AG09319 (cell line): ENCODE results near the gene PLPPR5.

Experiments
- DNase-seq: peaks from one replicate; pipeline ENCODE4 v3.0.0-alpha.2; 2010; ENCODE audit warnings: low read depth; ENCODE audit errors: extremely low read depth
- TF ChIP-seq, protein P1 (sequence below): IDR thresholded peaks from 2 replicates; pipeline ENCODE4 v1.5.1; 2011; ENCODE audit warnings: low read depth, mild to moderate bottlenecking, inconsistent platforms, low read length, moderate library complexity

The PLPPR5 gene

DNA sequence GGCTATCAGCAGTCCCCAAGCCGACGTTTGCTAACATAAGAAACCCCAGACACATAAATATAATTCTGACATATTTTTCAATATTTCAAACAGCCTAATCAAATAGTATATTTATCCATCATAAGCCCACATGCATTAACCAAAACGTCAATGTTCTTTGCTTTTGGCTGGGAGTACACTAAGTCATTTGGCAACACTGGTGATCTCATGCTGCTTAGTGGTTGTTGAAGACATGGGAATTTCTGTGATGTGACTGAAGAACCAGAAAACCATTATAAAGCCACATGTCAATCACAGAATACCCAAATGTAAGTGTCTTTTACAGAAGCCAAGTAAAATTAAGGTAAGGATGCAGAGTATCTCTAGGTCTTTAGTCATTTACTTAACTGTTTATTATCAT lies 57.6 kb downstream of the PLPPR5 start:
- TF ChIP-seq, protein P1, sequence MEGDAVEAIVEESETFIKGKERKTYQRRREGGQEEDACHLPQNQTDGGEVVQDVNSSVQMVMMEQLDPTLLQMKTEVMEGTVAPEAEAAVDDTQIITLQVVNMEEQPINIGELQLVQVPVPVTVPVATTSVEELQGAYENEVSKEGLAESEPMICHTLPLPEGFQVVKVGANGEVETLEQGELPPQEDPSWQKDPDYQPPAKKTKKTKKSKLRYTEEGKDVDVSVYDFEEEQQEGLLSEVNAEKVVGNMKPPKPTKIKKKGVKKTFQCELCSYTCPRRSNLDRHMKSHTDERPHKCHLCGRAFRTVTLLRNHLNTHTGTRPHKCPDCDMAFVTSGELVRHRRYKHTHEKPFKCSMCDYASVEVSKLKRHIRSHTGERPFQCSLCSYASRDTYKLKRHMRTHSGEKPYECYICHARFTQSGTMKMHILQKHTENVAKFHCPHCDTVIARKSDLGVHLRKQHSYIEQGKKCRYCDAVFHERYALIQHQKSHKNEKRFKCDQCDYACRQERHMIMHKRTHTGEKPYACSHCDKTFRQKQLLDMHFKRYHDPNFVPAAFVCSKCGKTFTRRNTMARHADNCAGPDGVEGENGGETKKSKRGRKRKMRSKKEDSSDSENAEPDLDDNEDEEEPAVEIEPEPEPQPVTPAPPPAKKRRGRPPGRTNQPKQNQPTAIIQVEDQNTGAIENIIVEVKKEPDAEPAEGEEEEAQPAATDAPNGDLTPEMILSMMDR: no peak
- DNase-seq: no peak

DNA sequence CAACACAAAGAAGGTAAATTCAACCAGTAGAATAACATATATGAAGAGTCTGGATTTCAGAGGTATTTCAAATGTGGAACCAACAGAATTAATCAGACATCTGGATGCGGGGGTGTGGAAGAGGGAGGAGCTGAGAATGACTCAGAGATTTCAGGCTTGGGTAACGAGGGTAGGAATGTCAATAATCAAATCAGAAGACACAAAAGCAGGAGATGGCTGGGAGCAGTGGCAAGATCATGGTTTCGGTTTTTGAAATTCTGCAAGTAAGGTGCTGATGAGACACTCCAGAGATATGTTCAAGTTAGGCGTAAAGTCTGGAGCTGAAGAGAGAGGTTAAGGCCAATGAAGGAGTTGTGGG lies 64.0 kb downstream of the PLPPR5 start:
- peak; percentile 28 for DNase-seq
- TF ChIP-seq, protein P1: no peak

DNA sequence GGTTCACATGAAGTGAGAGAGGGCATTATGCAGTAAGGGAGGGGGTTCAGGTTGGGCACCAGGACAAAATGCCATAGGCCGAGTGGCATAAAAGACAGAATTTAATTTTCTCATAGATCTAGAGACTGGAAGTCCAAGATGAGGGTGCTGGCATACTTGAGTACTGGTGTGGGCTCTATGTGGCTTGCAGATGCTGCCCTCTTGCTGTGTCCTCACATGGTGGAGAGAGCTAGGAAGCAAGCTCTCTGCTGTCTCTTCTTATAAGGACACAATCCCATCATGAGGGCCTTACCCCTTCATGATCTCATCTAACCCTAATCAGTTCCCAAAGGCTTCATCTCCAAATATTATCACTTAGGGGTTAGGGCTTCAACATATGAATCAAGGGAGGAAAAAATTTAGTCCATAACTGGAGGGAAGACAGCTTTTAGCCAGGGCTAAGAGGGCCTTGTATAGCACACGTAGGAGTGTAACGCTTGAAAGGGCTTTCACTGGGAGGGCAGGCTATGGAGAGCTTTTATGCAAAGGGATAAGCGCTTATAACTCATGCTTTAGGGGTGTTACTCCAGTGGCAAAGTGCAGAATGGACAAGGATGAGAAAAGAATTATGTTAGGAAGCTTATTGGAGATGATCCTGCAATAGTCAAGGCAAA lies 64.5 kb downstream of the PLPPR5 start:
- TF ChIP-seq, protein P1: no peak; the same call in 1 of the 2 replicates
- DNase-seq: no peak

DNA sequence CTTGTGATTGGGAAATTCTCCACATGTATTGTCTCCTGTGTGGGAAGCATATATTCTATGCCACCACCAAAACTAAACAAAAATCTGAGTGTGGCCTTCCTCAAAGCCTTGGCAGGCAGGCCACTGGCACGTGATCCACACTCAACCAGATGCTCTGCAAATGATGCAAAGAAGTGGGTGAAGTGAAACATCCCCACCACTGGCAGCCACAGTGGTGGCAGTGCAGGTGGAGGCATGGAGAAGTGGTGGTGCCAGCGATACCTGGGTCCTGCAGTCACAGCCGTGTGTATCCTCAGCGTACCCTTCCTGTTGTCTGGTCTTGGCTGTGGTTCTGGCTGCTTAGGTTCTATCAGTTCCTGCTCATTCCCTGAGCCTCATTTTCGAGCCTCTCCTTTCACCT lies 65.2 kb downstream of the PLPPR5 start:
- no peak for DNase-seq
- TF ChIP-seq, protein P1: no peak

DNA sequence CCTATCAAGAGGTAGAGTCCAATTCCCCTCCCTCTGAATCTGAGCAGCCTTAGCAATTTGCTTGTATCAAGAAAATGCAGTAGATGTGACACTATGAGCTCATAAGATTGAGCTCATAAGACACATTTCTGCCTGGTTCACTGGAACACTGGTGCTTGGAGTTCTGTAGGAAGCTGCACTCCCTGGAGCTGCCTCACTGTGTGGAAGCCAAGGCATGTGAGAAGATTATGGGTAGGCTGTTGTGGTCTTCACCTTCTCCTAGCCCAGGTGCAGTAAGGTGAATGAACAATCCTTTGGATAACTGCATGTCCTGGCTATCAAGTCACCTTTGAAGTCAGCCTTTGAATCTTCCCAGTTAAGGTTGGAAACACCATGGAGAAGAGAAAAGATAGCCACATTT lies 67.3 kb downstream of the PLPPR5 start:
- no peak for DNase-seq
- TF ChIP-seq, protein P1: no peak

DNA sequence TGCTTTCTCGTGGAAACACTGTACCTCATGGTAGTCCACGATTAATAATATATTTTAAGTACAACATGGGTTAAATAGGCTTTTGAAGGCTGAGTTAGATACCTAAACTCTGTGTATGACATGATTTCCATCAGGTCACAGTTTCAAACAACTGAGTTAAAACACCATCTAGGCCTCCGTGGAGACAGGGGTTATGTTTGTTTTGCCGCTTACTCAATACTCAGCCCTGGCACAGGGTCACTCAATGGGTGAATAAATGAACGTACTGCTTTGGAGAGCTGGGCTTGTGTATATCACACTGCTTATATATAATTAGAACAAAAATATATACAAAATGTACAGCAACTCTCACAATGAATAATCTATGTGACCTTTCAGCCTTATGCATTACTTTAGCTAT lies 72.5 kb downstream of the PLPPR5 start:
- DNase-seq: no peak
- TF ChIP-seq, protein P1: no peak

DNA sequence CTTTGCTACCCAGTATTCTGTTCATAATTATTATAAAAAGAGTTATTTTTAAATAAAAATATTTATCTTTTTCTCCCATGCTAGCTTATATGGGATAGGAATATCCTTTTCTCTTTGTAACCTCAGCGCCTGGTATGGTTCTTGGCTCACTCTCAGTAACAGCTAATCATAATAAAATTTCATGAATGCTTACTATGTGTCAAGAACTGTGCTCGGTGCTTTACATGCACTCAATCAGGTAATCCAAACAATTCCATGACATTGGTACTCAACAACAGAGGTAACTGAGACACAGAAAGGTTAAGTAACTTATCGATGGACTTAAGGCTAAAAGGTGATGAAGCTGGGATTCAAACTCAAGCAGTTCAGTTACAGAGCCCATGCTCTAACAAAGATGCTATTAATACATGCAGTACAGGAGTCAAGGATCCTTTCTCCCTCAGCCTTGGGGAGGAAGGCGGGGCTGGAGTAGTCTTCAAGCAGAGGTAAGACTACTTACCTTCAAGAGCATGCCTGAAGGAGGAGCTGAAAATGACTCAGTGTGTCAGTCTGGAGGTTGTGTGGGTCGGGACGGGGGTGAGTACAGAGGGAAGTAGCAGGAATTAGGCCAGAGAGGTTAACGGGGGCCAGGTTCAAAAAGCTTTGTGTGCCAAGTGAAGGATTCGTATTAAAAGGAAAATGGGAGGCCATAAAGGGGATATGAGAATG lies 73.4 kb downstream of the PLPPR5 start:
- TF ChIP-seq, protein P1: no peak
- DNase-seq: no peak
